Spleen (tissue), 11 donors: Measurements from ENCODE around the gene ZNF276. TPM values are rescaled to one million over a fixed set of nuclear protein-coding genes. Genes with fewer than 3 reads are reported as not detected.

ENCODE experiments used
- DNase-seq: peaks from one replicate; pipeline ENCODE4 v3.0.0-alpha.2; 2020
- H3K27ac ChIP-seq, 8 donors: fragments of 200-600 bp; sonication (generic) in 7 of 8; 1 replicate in 4 of 8; 2 replicates in 4 of 8; pipeline versions ENCODE4 v1.5.0 to v1.8.0; 2016 to 2021; ENCODE audit warnings: inconsistent platforms in 4 of 8, mild to moderate bottlenecking in 4 of 8, moderate library complexity in 1 of 8
- H3K27me3 ChIP-seq, 7 donors: fragments of 200-600 bp; sonication (generic) in 6 of 7; replicated peaks in 1 of 7; 1 replicate in 4 of 7; 2 replicates in 3 of 7; pipeline versions ENCODE4 v1.5.0 to v1.8.0; 2016 to 2021; ENCODE audit warnings: inconsistent platforms in 3 of 7, mild to moderate bottlenecking in 1 of 7
- H3K36me3 ChIP-seq, 6 donors: fragments of 200-600 bp; sonication (generic) in 5 of 6; 1 replicate in 4 of 6; 2 replicates in 2 of 6; pipeline versions ENCODE4 v1.5.0 to v1.8.0; 2016 to 2021; ENCODE audit warnings: inconsistent platforms in 2 of 6
- H3K4me1 ChIP-seq, 6 donors: fragments of 200-600 bp; sonication (generic) in 5 of 6; 1 replicate in 3 of 6; 2 replicates in 3 of 6; pipeline versions ENCODE4 v1.5.0 to v1.8.0; 2016 to 2021; ENCODE audit warnings: inconsistent platforms in 3 of 6
- H3K4me3 ChIP-seq, 8 donors: fragments of 200-600 bp; sonication (generic) in 7 of 8; 1 replicate in 4 of 8; 2 replicates in 4 of 8; pipeline versions ENCODE4 v1.5.0 to v1.8.0; 2016 to 2021; ENCODE audit warnings: inconsistent platforms in 4 of 8, mild to moderate bottlenecking in 4 of 8, moderate library complexity in 2 of 8
- H3K9me3 ChIP-seq, 8 donors: fragments of 200-600 bp; sonication (generic) in 7 of 8; 1 replicate in 4 of 8; 2 replicates in 4 of 8; pipeline versions ENCODE4 v1.5.0 to v1.8.0; 2016 to 2021; ENCODE audit warnings: inconsistent platforms in 4 of 8
- CTCF ChIP-seq, 11 experiments: fragments of 200-600 bp in 7 of 11; fragments of 450-650 bp in 4 of 11; sonication (generic) in 4 of 11; IDR thresholded peaks in 8 of 11; conservative IDR thresholded peaks in 3 of 11; 1 replicate in 7 of 11; 2 replicates in 4 of 11; pipeline versions ENCODE4 v1.4.0 to v1.8.0; 2016 to 2021; ENCODE audit warnings: antibody characterized with exemption in 11 of 11, inconsistent platforms in 4 of 11, mild to moderate bottlenecking in 1 of 11
- POLR2A ChIP-seq, 3 donors: fragments of 450-650 bp; IDR thresholded peaks; one replicate each; pipeline ENCODE4 v1.5.1; 2017; ENCODE audit warnings: antibody characterized with exemption in 3 of 3, mild to moderate bottlenecking in 1 of 3
- POLR2AphosphoS5 ChIP-seq, 3 donors: sonication (generic); formaldehyde crosslinking; IDR thresholded peaks; one replicate each; pipeline ENCODE4 v1.5.1; 2017; ENCODE audit warnings: antibody characterized with exemption in 3 of 3
- WGBS, 5 donors: extraction: QIAGEN DNeasy Blood & Tissue Kit in 3 of 5; methylation state at CpG; one replicate each; pipeline versions ENCODE4 v1.1.5 to v1.1.7; 2013 to 2018; 5-methylcytosine and 5-hydroxymethylcytosine counted together
- intact Hi-C: fragments of 100-400 bp; cut with DNase I; formaldehyde crosslinking; loops from one replicate; pipeline ENCODE4 v1.15.0; 2023; ENCODE audit warnings: low total_unique reads
- polyA plus RNA-seq, 3 donors: library from polyadenylated mRNA; stranded (reverse); fragments of 200-250 nt; gene quantifications; one replicate each; pipeline ENCODE4 v1.2.1, GENCODE V29; 2013
- total RNA-seq, 7 donors: library from RNA; depleted of rRNA in 3 of 7; stranded (reverse); fragments of >200 nt in 3 of 7; fragmentation: NEBNext Ultra II Directional in 4 of 7; extraction: Animal tissue kit (Norgen Biotek cat#: 25700) in 4 of 7; gene quantifications; one replicate each; pipeline versions ENCODE4 v1.1.0 to v1.2.1, GENCODE V29; 2016 to 2021
- donor health status: healthy with polysubstance abuse.
- donor health status: DM: no; HTN: no; CAD: no; lungs with moderate emphysema.
- donor health status: DM: no; HTN: no; CAD: no.
- donor health status: Bipolar disorder and iron deficiency.
- donor health status: healthy.
- donor health status: DM: no; HTN: no; CAD: no.
- donor health status: DM: yes; HTN: yes; CAD: no.

The ZNF276 gene
- total and polyA plus RNA-seq, 10 donors, result 28.9 to 83.7 (median 62.7) TPM

DNA sequence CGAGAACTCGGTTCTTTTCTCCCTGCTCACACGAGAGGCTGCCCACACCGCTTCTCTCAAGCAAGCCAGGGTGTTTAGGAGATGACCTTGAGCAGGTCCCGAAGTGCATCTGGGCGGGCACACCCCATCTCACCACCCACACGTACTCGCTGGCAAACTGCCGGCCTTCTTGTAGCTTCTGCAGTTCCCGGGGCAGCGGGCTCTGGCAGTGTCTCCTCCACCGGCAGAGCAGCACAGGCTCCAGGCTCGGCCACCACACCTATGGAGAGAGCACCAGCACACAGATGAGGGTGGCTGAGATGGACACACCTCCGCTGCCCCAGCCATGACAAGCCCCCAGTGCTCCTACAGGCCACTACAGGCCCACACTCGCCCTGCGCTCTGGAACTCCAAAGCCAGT, 23.5 kb downstream of the ZNF276 start:
- 90 to 97% (median 93%) methylated on average over 16 of the region's 16 CpGs for WGBS, 5 donors
- TF ChIP-seq CTCF (IDR thresholded peaks at IDR 0.05 in 8 of 11, conservative IDR thresholded peaks at IDR 0.05 in 3 of 11) (no peak), POLR2AphosphoS5 (IDR thresholded peaks at IDR 0.05) (peak in 1 of 3 donors; percentile 57)
- peaks cover 2 to 12% (median 6%) of the 10 kb centered on the region in 6 donors for H3K4me1 ChIP-seq
- H3K27me3 ChIP-seq, result no peaks in the 10 kb centered on the region
- peaks cover 2 to 90% (median 56%) of the 10 kb centered on the region in 6 donors for H3K36me3 ChIP-seq
- H3K4me3 ChIP-seq, result no peak overlapping the region
- no peak for DNase-seq
- no peaks in the 10 kb centered on the region for H3K9me3 ChIP-seq
- intact Hi-C loops, result no loop called here
- H3K27ac ChIP-seq, result no peak overlapping the region

DNA sequence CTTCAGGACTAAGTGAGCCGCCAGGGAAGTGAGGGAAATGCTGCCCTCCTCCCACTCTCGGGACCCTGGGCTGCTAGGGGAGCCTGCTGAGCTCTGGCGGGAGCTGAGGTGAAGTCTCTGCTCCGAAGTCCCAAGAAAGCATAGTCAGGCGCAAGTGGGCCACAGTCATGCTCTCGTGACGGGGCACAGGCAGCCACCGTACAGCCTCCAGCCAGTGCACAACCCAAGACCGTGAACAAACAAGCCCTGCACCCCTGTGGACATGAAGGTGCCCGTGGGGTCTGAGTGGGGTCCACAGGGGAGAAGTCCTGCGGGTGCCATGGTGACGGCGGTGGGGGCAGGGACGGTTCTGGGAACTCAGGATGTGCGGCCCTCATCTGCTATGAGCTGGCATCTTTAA, 24.7 kb downstream of the ZNF276 start:
- 88 to 93% (median 92%) methylated on average over 10 to 15 of the region's 15 CpGs for WGBS, 5 donors
- H3K9me3 ChIP-seq, result no peaks in the 10 kb centered on the region
- intact Hi-C loops, result no loop called here
- no peak overlapping the region for H3K27ac ChIP-seq
- peaks cover 3 to 21% (median 11%) of the 10 kb centered on the region in 6 donors for H3K4me1 ChIP-seq
- peak in 1 of 3 donors; percentile 51 for TF ChIP-seq POLR2AphosphoS5 (IDR thresholded peaks at IDR 0.05)
- TF ChIP-seq CTCF (IDR thresholded peaks at IDR 0.05 in 8 of 11, conservative IDR thresholded peaks at IDR 0.05 in 3 of 11), result no peak
- TF ChIP-seq POLR2A (IDR thresholded peaks at IDR 0.05), result no peak
- H3K4me3 ChIP-seq, result no peak overlapping the region
- no peak for DNase-seq
- H3K36me3 ChIP-seq, result peaks cover 0 to 90% (median 45%) of the 10 kb centered on the region in 6 donors
- no peaks in the 10 kb centered on the region for H3K27me3 ChIP-seq

DNA sequence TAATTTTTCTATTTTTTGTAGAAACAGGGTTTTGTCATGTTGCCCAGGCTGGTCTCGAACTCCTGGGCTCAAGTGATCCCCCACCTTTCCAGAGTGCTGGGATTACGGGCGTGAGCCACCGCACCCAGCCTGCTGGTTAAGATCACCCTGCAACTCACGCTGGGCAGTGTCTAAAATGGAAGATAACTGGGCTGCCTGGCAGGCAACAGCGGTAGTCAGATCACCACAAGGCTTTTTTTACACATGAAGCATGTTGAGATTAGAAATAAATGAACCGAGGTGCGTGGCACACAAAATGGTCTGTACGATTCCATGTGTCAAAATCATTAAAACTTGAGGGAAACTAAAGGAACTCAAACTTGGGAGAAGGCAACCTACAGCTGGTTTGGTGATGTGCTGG, 26.7 kb downstream of the ZNF276 start:
- WGBS, 5 donors, result 83 to 99% (median 97%) methylated on average over 9 of the region's 9 CpGs
- peaks cover 0 to 87% (median 33%) of the 10 kb centered on the region in 6 donors for H3K36me3 ChIP-seq
- peaks cover 3 to 18% (median 11%) of the 10 kb centered on the region in 6 donors for H3K4me1 ChIP-seq
- TF ChIP-seq POLR2A (IDR thresholded peaks at IDR 0.05), result no peak
- H3K4me3 ChIP-seq, result no peak overlapping the region
- no peaks in the 10 kb centered on the region for H3K9me3 ChIP-seq
- DNase-seq, result no peak
- H3K27ac ChIP-seq, result no peak overlapping the region
- intact Hi-C loops, result no loop called here
- H3K27me3 ChIP-seq, result no peaks in the 10 kb centered on the region

DNA sequence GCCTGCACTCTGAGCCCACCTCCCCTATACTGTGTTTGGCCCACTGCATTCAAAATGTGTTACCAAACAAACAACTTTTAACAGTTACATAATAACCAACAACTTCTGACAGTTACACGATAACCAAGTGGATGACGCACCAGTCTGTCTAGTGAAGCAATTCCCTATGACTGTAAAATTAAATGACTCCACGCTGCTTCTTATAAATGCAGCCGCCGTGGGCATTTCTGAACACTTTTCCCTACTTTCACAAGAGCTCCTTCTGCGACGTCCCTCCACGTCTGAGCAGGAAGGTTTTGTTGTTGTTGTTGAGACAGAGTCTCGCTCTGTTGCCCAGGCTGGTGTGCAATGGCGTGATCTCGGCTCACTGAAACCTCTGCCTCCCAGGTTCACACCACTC, 27.6 kb downstream of the ZNF276 start:
- H3K4me1 ChIP-seq, result peaks cover 3 to 16% (median 11%) of the 10 kb centered on the region in 6 donors
- H3K4me3 ChIP-seq, result no peak overlapping the region
- H3K9me3 ChIP-seq, result no peaks in the 10 kb centered on the region
- intact Hi-C loops, result no loop called here
- H3K27ac ChIP-seq, result no peak overlapping the region
- no peak for DNase-seq
- 91 to 96% (median 93%) methylated on average over 11 of the region's 11 CpGs for WGBS, 5 donors
- peaks cover 0 to 94% (median 32%) of the 10 kb centered on the region in 6 donors for H3K36me3 ChIP-seq
- TF ChIP-seq CTCF (IDR thresholded peaks at IDR 0.05 in 8 of 11, conservative IDR thresholded peaks at IDR 0.05 in 3 of 11) (no peak), POLR2AphosphoS5 (IDR thresholded peaks at IDR 0.05) (no peak), POLR2A (IDR thresholded peaks at IDR 0.05) (no peak)
- H3K27me3 ChIP-seq, result no peaks in the 10 kb centered on the region

- Histone ChIP-seq H3K27ac (peak overlapping the region in 3 of 8 donors; percentile 13 to 47 (median 30)), H3K4me3 (no peak overlapping the region), H3K36me3 (peaks cover 0 to 91% (median 27%) of the 10 kb centered on the region in 6 donors), H3K9me3 (no peaks in the 10 kb centered on the region), H3K27me3 (no peaks in the 10 kb centered on the region), H3K4me1 (peaks cover 3 to 16% (median 11%) of the 10 kb centered on the region in 6 donors)
- intact Hi-C loops, result no loop called here
- TF ChIP-seq POLR2AphosphoS5 (IDR thresholded peaks at IDR 0.05), result no peak
- WGBS, 5 donors, result 32 to 55% (median 36%) methylated on average over 10 of the region's 10 CpGs
- DNase-seq, result peak; percentile 85
Measured at GRCh38 chr16:89749637-89750036, 28.3 kb downstream of the ZNF276 start.
